ENCODE measurements around the gene TAF4. TPM values are rescaled to one million over a fixed set of nuclear protein-coding genes. Genes with fewer than 3 reads are reported as not detected.

Gene TAF4
- total RNA-seq, 4 donors from 2014 or later = 13.9 to 22.0 (median 18.6) TPM

- no peak overlapping the region for H3K4me3 ChIP-seq (replicated peaks in 1 of 3)
- H3K27ac ChIP-seq = no peak overlapping the region
- no peak for DNase-seq
- intact Hi-C loops (cut with DNase I) = no loop called here
- H3K27me3 ChIP-seq = no peaks in the 10 kb centered on the region
- no peak for TF ChIP-seq CTCF (IDR thresholded peaks at IDR 0.05)
- no peak for TF ChIP-seq POLR2A (IDR thresholded peaks at IDR 0.05)
- H3K4me1 ChIP-seq = no peaks in the 10 kb centered on the region
- no peaks in the 10 kb centered on the region for H3K9me3 ChIP-seq
- 24 to 31% methylated on average over 2 to 9 of the region's 22 CpGs for WGBS, 2 donors
- no peaks in the 10 kb centered on the region for H3K36me3 ChIP-seq
These were observed 113.8 kb downstream of the TAF4 start for GRCh38 chr20:61951695-61952533.

GRCh38 chr20:61950641-61951071, 115.0 kb downstream of the TAF4 start:
- intact Hi-C loops (cut with DNase I) = no loop called here
- WGBS, 2 donors = 46 to 60% methylated on average over 5 to 6 of the region's 7 CpGs
- H3K27me3 ChIP-seq = no peaks in the 10 kb centered on the region
- no peaks in the 10 kb centered on the region for H3K36me3 ChIP-seq
- H3K4me3 ChIP-seq (replicated peaks in 1 of 3) = no peak overlapping the region
- DNase-seq = no peak
- H3K9me3 ChIP-seq = no peaks in the 10 kb centered on the region
- H3K27ac ChIP-seq = no peak overlapping the region
- no peak for TF ChIP-seq CTCF (IDR thresholded peaks at IDR 0.05)
- no peak for TF ChIP-seq POLR2A (IDR thresholded peaks at IDR 0.05)
- H3K4me1 ChIP-seq = no peaks in the 10 kb centered on the region

- 82 to 84% methylated on average over 10 to 15 of the region's 21 CpGs for WGBS, 2 donors
- Histone ChIP-seq H3K27me3 (no peaks in the 10 kb centered on the region), H3K27ac (no peak overlapping the region), H3K36me3 (no peaks in the 10 kb centered on the region), H3K4me3 (replicated peaks in 1 of 3) (no peak overlapping the region), H3K4me1 (no peaks in the 10 kb centered on the region), H3K9me3 (no peaks in the 10 kb centered on the region)
- no peak for DNase-seq
- intact Hi-C loops (cut with DNase I) = no loop called here
- TF ChIP-seq CTCF (IDR thresholded peaks at IDR 0.05) (no peak), POLR2A (IDR thresholded peaks at IDR 0.05) (no peak)
These were observed 115.7 kb downstream of the TAF4 start for GRCh38 chr20:61949714-61950640.

- TF ChIP-seq POLR2A (IDR thresholded peaks at IDR 0.05) = no peak
- TF ChIP-seq CTCF (IDR thresholded peaks at IDR 0.05) = no peak
- intact Hi-C loops (cut with DNase I) = no loop called here
- no peaks in the 10 kb centered on the region for H3K36me3 ChIP-seq
- no peaks in the 10 kb centered on the region for H3K27me3 ChIP-seq
- no peaks in the 10 kb centered on the region for H3K4me1 ChIP-seq
- no peak for DNase-seq
- no peak overlapping the region for H3K4me3 ChIP-seq (replicated peaks in 1 of 3)
- no peak overlapping the region for H3K27ac ChIP-seq
- WGBS, 2 donors = 83 to 94% methylated on average over 2 to 7 of the region's 7 CpGs
- no peaks in the 10 kb centered on the region for H3K9me3 ChIP-seq
These were observed 116.3 kb downstream of the TAF4 start for GRCh38 chr20:61949363-61949713.

Data from thyroid gland (tissue), 4 donors.